Cardiac fibroblast (primary cell): ENCODE data around the gene NUDT5.

Experiments used
- DNase-seq, 2 donors: peaks; one replicate each; pipeline versions ENCODE4 v3.0.0 to v3.0.0-alpha.2; 2010; ENCODE audit warnings: low read depth in 2 of 2
- H3K4me3 ChIP-seq, 2 donors: replicated peaks in 1 of 2; 1 replicate in 1 of 2; 2 replicates in 1 of 2; pipeline ENCODE4 v1.5.1; 2011; ENCODE audit warnings: low read depth in 2 of 2, low read length in 2 of 2, mild to moderate bottlenecking in 2 of 2, moderate library complexity in 1 of 2
- TF ChIP-seq, protein P1 (sequence below): IDR thresholded peaks from one replicate; pipeline ENCODE4 v1.5.1; 2011; ENCODE audit warnings: low read depth, mild to moderate bottlenecking, low read length, inconsistent platforms

NUDT5 gene

DNA sequence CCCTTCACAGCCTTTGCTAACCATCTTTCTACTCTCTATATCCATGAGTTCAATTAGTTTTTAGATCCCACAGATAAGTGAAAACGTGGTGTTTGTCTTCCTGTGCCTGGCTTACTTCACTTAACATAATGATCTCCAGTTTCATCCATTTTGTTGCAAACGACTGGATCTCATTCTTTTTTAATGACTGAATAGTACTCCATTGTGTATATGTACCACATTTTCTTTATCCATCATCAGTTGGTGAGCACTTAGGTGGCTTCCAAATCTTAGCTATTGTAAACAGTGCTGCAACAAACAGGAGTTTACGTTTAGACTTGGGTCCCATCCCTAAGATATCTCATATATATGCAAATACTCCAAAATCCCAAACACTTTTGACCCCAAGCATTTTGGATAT, 9.4 kb upstream of the NUDT5 start:
- TF ChIP-seq, protein P1, sequence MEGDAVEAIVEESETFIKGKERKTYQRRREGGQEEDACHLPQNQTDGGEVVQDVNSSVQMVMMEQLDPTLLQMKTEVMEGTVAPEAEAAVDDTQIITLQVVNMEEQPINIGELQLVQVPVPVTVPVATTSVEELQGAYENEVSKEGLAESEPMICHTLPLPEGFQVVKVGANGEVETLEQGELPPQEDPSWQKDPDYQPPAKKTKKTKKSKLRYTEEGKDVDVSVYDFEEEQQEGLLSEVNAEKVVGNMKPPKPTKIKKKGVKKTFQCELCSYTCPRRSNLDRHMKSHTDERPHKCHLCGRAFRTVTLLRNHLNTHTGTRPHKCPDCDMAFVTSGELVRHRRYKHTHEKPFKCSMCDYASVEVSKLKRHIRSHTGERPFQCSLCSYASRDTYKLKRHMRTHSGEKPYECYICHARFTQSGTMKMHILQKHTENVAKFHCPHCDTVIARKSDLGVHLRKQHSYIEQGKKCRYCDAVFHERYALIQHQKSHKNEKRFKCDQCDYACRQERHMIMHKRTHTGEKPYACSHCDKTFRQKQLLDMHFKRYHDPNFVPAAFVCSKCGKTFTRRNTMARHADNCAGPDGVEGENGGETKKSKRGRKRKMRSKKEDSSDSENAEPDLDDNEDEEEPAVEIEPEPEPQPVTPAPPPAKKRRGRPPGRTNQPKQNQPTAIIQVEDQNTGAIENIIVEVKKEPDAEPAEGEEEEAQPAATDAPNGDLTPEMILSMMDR, result no peak
- no peak for DNase-seq
- no peak overlapping the region for H3K4me3 ChIP-seq

DNA sequence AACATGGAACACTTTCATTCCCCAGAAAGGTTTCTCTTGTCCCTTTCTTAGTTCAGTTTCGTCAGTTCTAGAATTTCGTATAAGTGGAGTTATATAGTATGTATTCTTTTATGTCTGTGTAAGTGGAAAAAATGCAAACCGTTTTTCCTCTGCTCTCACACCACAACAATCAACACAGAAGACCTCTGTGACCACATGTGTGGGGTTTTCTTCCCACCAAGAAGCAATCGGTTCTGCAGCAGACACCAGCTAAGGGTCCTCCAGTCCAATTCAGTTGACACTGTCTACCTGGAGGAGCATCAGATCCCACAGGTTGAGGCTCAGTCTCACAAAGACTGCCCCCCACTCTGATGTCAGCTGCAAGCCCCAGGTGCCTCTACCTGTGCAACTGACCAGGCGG, 6.5 kb upstream of the NUDT5 start:
- DNase-seq, result no peak
- TF ChIP-seq, protein P1, result no peak
- no peak overlapping the region for H3K4me3 ChIP-seq

DNA sequence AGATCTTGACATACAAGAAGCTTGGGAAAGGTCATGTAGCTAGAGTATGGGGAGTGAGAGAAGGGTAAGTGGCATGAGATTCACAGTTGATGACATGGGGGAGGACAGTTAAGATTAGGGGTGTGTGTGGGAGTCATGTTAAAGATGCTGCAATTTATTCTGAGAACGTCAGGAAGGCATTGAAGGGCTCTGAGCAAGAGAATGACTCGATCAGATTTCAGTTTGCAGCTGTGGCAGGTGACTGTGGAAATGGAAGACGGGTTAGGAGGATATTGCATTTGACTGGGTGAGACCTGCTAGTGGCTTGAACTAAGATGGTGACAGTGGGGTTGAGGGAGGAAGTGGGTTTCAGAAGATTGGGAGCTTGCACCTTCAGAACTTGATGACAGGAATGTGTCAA, 5.9 kb upstream of the NUDT5 start:
- H3K4me3 ChIP-seq, result no peak overlapping the region
- TF ChIP-seq, protein P1, result no peak
- no peak for DNase-seq

DNA sequence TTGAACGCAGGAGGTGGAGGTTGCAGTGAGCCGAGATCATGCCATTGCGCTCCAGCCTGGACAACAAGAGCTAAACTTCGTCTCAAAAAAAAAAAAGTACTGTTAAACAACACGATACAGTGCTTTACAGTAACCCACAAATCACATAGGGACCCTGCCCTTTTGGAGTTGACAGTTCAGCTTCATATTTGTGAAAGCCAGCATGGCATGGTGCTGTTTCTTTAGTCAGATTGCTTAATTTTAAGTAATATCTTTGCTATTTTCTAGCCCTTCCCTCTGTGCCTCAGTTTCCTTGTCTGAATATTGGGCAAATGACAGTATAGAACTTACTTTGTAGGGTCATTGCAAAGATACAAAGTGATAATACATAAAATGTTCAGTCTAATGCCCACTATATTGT, 5.2 kb upstream of the NUDT5 start:
- H3K4me3 ChIP-seq, result no peak overlapping the region
- DNase-seq, result no peak
- TF ChIP-seq, protein P1, result no peak

DNA sequence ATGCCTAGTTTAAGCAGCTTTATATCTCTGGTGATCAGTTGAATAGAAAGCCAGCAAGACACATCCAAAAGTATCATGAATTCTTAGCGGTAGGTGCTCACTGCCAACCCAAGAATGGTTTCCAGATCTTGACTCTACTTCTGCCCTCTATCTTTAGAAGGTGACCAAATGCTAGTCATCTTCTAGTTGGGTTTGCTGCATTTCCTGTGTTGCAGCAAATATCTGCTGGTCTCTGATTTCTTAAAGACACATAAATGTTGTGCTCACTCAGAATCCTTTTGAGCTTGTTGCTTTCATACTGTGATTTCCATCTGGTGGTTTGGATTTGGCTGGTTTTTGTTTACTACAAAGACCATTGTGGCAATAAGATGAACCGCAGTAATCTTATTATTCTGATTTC, 2.5 kb upstream of the NUDT5 start:
- DNase-seq, result no peak
- no peak overlapping the region for H3K4me3 ChIP-seq
- TF ChIP-seq, protein P1, result no peak

DNA sequence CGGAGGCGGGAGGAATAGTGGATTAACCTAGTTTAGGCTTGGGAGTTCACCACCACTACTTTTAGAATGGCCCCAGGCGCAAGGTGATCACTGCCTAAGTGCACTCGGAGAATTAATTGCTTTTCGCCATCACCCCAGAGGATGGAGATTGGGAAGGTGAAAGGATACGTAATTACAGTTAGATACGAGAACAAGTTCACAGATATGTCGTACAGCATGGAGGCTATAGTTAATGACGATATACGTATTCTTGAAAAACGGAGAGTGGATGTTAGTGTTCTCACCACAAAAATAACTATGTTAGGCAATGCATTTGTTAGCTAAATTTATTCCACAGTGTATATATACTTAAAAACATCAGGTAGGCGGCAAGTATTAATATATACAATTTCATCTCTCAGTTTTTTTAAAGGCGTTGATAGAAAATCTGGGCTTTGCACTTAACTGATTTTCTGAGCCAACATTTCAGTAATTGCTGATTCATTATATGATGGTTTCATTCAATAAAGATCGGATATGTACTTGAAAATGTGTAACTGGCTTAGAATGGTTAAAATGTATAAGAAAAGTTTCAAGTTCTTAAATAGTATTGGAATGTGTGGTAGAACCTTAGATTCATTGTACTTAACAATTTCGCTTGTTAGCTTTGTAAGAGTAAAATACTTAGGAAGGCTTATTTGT, 980 bp upstream of the NUDT5 start:
- TF ChIP-seq, protein P1, result no peak
- peak overlapping the region; percentile 94 to 97 for H3K4me3 ChIP-seq
- no peak for DNase-seq

DNA sequence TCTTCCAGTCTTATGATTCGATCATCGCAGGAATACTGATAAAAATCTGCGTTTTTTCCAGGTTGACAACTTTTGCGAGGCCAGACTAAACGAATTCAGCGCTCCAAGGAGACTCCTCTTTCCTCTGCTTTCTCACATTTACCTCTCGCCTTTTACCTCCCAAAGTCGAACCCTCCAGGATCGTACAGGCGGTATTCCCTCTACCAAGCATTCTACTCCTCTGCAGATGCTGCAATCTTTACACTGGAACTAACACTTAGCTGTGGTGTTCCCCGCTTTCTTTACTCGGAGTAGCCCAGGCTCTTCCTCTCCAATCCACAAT, 449 bp downstream of the NUDT5 start:
- DNase-seq, result no peak
- H3K4me3 ChIP-seq, result peak overlapping the region; percentile 94 to 97
- TF ChIP-seq, protein P1, result no peak
